BJ (cell line): ENCODE data around the gene LRRC57. TPM values are rescaled to one million over a fixed set of nuclear protein-coding genes. Genes with fewer than 3 reads are reported as not detected.

ENCODE experiments used
- CTCF ChIA-PET: fragments of 350-600 bp; formaldehyde crosslinking; extraction: SDS; loops from one replicate; lab custom pipeline; 2021; ENCODE audit warnings: antibody characterized with exemption, inconsistent platforms; lab: Yijun Ruan, JAX
- POLR2A ChIA-PET: fragments of 300-600 bp; sonication (Branson Sonifier 250); formaldehyde crosslinking; extraction: SDS; loops from one replicate; lab custom pipeline; 2021; ENCODE audit warnings: antibody characterized with exemption; lab: Charles Lee
- DNase-seq: peaks from one replicate; pipeline ENCODE4 v3.0.0-alpha.2; 2011; ENCODE audit warnings: low read depth
- H3K27me3 ChIP-seq: 2 replicates; pipeline ENCODE4 v1.6.0; 2011; ENCODE audit warnings: low read length; ENCODE audit not compliant: control insufficient read depth, insufficient read depth
- H3K36me3 ChIP-seq: 2 replicates; pipeline ENCODE4 v1.5.1; 2011; ENCODE audit warnings: low read length; ENCODE audit not compliant: control insufficient read depth, insufficient read depth
- H3K4me3 ChIP-seq: 2 replicates; pipeline ENCODE4 v1.5.1; 2011; ENCODE audit warnings: low read depth, mild to moderate bottlenecking, control low read depth, low read length
- CTCF ChIP-seq: IDR thresholded peaks from 2 replicates; pipeline ENCODE4 v1.5.1; 2011; ENCODE audit warnings: low read depth, mild to moderate bottlenecking, control low read depth, inconsistent platforms, low read length, moderate library complexity; ENCODE audit not compliant: insufficient read depth
- polyA plus RNA-seq: library from polyadenylated mRNA; depleted of rRNA; stranded (reverse); fragments of >200 nt; gene quantifications from 2 replicates; pipeline ENCODE4 v1.2.3, GENCODE V29; 2011

LRRC57 gene
- polyA plus RNA-seq, 1 experiment = 11.5 TPM

- TF ChIP-seq CTCF = no peak
- H3K4me3 ChIP-seq = no peak overlapping the region
- H3K27me3 ChIP-seq = no peaks in the 10 kb centered on the region
- DNase-seq = no peak
- POLR2A ChIA-PET = no interaction called here
- CTCF ChIA-PET = no interaction called here
- no peaks in the 10 kb centered on the region for H3K36me3 ChIP-seq
These were observed 41.1 kb downstream of the LRRC57 start for GRCh38 chr15:42507514-42507913.

GRCh38 chr15:42504631-42505030, 44.0 kb downstream of the LRRC57 start:
- POLR2A ChIA-PET = interaction anchor here (0.6 kb wide), 1 partner anchor 742 kb away, joined by 3 read pairs; no protein-coding TSS in a partner anchor
- CTCF ChIA-PET = interaction anchor here (0.6 kb wide), 1 partner anchor 528 kb away, joined by 3 read pairs; no protein-coding TSS in a partner anchor
- DNase-seq = no peak
- TF ChIP-seq CTCF = no peak
- no peaks in the 10 kb centered on the region for H3K36me3 ChIP-seq
- no peak overlapping the region for H3K4me3 ChIP-seq
- H3K27me3 ChIP-seq = no peaks in the 10 kb centered on the region

GRCh38 chr15:42503825-42504224, 44.8 kb downstream of the LRRC57 start:
- Histone ChIP-seq H3K27me3 (no peaks in the 10 kb centered on the region), H3K36me3 (no peaks in the 10 kb centered on the region), H3K4me3 (no peak overlapping the region)
- TF ChIP-seq CTCF = no peak
- CTCF ChIA-PET = no interaction called here
- POLR2A ChIA-PET = no interaction called here
- DNase-seq = no peak

GRCh38 chr15:42502477-42502876, 46.1 kb downstream of the LRRC57 start:
- TF ChIP-seq CTCF = no peak
- CTCF ChIA-PET = no interaction called here
- H3K36me3 ChIP-seq = no peaks in the 10 kb centered on the region
- POLR2A ChIA-PET = no interaction called here
- no peaks in the 10 kb centered on the region for H3K27me3 ChIP-seq
- no peak for DNase-seq
- H3K4me3 ChIP-seq = no peak overlapping the region

GRCh38 chr15:42499858-42500609, 48.6 kb downstream of the LRRC57 start:
- no peak for DNase-seq
- POLR2A ChIA-PET = no interaction called here
- Histone ChIP-seq H3K36me3 (no peaks in the 10 kb centered on the region), H3K4me3 (no peak overlapping the region), H3K27me3 (no peaks in the 10 kb centered on the region)
- CTCF ChIA-PET = interaction anchor here (0.6 kb wide), 1 partner anchor 1596 kb away, joined by 3 read pairs; no protein-coding TSS in a partner anchor
- no peak for TF ChIP-seq CTCF
